Esophagus muscularis mucosa (tissue), 4 donors: ENCODE data around the gene CRISP1. TPM values are rescaled to one million over a fixed set of nuclear protein-coding genes. Genes with fewer than 3 reads are reported as not detected.

ENCODE experiments used
- DNase-seq: peaks from one replicate; pipeline ENCODE4 v3.0.0-alpha.2; 2017; ENCODE audit errors: extremely low spot score
- H3K27ac ChIP-seq, 4 donors: fragments of 200-600 bp; sonication (generic); replicated peaks in 1 of 4; 1 replicate in 3 of 4; 2 replicates in 1 of 4; pipeline ENCODE4 v1.5.1; 2016 to 2019; ENCODE audit warnings: mild to moderate bottlenecking in 1 of 4
- H3K27me3 ChIP-seq, 4 donors: fragments of 200-600 bp; sonication (generic); one replicate each; pipeline versions ENCODE4 v1.5.1 to v1.6.0; 2016 to 2019
- H3K36me3 ChIP-seq, 4 donors: fragments of 200-600 bp; sonication (generic); one replicate each; pipeline ENCODE4 v1.5.1; 2016 to 2019
- H3K4me1 ChIP-seq, 4 donors: fragments of 200-600 bp; sonication (generic); one replicate each; pipeline ENCODE4 v1.5.1; 2016 to 2019
- H3K4me3 ChIP-seq, 4 donors: fragments of 200-600 bp; sonication (generic); 1 replicate in 2 of 4; 2 replicates in 2 of 4; pipeline ENCODE4 v1.5.1; 2016 to 2019; ENCODE audit warnings: mild to moderate bottlenecking in 4 of 4, moderate library complexity in 1 of 4
- H3K9me3 ChIP-seq, 4 donors: fragments of 200-600 bp; sonication (generic); 1 replicate in 3 of 4; 2 replicates in 1 of 4; pipeline ENCODE4 v1.5.1; 2016 to 2019
- CTCF ChIP-seq, 3 experiments: fragments of 200-600 bp in 2 of 3; fragments of 450-650 bp in 1 of 3; sonication (generic) in 2 of 3; IDR thresholded peaks; one replicate each; pipeline ENCODE4 v1.5.1; 2017 to 2019; ENCODE audit warnings: antibody characterized with exemption in 3 of 3, mild to moderate bottlenecking in 2 of 3, moderate library complexity in 1 of 3
- EP300 ChIP-seq: sonication (generic); formaldehyde crosslinking; IDR thresholded peaks from one replicate; pipeline ENCODE4 v1.6.1; 2017; ENCODE audit warnings: antibody characterized with exemption
- POLR2A ChIP-seq: fragments of 450-650 bp; IDR thresholded peaks from one replicate; pipeline ENCODE4 v1.6.1; 2017; ENCODE audit warnings: antibody characterized with exemption, moderate library complexity, mild to moderate bottlenecking, low read depth
- POLR2AphosphoS5 ChIP-seq, 2 donors: sonication (generic); formaldehyde crosslinking; IDR thresholded peaks; one replicate each; pipeline ENCODE4 v1.6.1; 2017; ENCODE audit warnings: antibody characterized with exemption in 2 of 2
- WGBS: methylation state at CpG from one replicate; pipeline ENCODE4 v1.1.5; 2018; 5-methylcytosine and 5-hydroxymethylcytosine counted together
- intact Hi-C: fragments of 100-400 bp; cut with DNase I; formaldehyde crosslinking; loops from one replicate; pipeline ENCODE4 v1.15.1; 2023
- total RNA-seq, 4 donors: library from RNA; depleted of rRNA; stranded (reverse); fragments of >200 nt; gene quantifications; one replicate each; pipeline versions ENCODE4 v1.1.0 to v1.2.1, GENCODE V29; 2016

The CRISP1 gene
- total RNA-seq, 4 donors from 2014 or later: not detected

- Histone ChIP-seq H3K9me3 (no peaks in the 10 kb centered on the region), H3K27me3 (no peaks in the 10 kb centered on the region), H3K4me1 (no peaks in the 10 kb centered on the region), H3K36me3 (no peaks in the 10 kb centered on the region), H3K27ac (no peak overlapping the region), H3K4me3 (no peak overlapping the region)
- DNase-seq: no peak
- TF ChIP-seq POLR2AphosphoS5 (IDR thresholded peaks at IDR 0.05): no peak
- TF ChIP-seq CTCF (IDR thresholded peaks at IDR 0.05): no peak
- TF ChIP-seq POLR2A: no peak
- no peak for TF ChIP-seq EP300
- 44% methylated on average over 2 of the region's 2 CpGs for WGBS
- intact Hi-C loops: no loop called here
These were observed 2.7 kb upstream of the CRISP1 start for GRCh38 chr6:49868951-49869529.

- intact Hi-C loops: no loop called here
- H3K36me3 ChIP-seq: no peaks in the 10 kb centered on the region
- H3K27ac ChIP-seq: no peak overlapping the region
- H3K4me1 ChIP-seq: no peaks in the 10 kb centered on the region
- DNase-seq: no peak
- no peaks in the 10 kb centered on the region for H3K27me3 ChIP-seq
- no peak overlapping the region for H3K4me3 ChIP-seq
- TF ChIP-seq EP300: no peak
- no peak for TF ChIP-seq POLR2AphosphoS5 (IDR thresholded peaks at IDR 0.05)
- TF ChIP-seq CTCF (IDR thresholded peaks at IDR 0.05): no peak
- TF ChIP-seq POLR2A: no peak
- H3K9me3 ChIP-seq: no peaks in the 10 kb centered on the region
- WGBS: 89% methylated on average over 2 of the region's 2 CpGs
These were observed 10.1 kb downstream of the CRISP1 start for GRCh38 chr6:49856282-49856681.

- Histone ChIP-seq H3K27me3 (no peaks in the 10 kb centered on the region), H3K4me1 (no peaks in the 10 kb centered on the region), H3K27ac (no peak overlapping the region), H3K9me3 (no peaks in the 10 kb centered on the region), H3K4me3 (no peak overlapping the region), H3K36me3 (no peaks in the 10 kb centered on the region)
- WGBS: 81% methylated on average over 4 of the region's 4 CpGs
- TF ChIP-seq EP300 (no peak), CTCF (IDR thresholded peaks at IDR 0.05) (no peak), POLR2AphosphoS5 (IDR thresholded peaks at IDR 0.05) (no peak), POLR2A (no peak)
- no peak for DNase-seq
- intact Hi-C loops: no loop called here
These were observed 11.1 kb downstream of the CRISP1 start for GRCh38 chr6:49855221-49855620.

- no peak overlapping the region for H3K27ac ChIP-seq
- no peak for TF ChIP-seq POLR2A
- TF ChIP-seq EP300: no peak
- no peak for TF ChIP-seq POLR2AphosphoS5 (IDR thresholded peaks at IDR 0.05)
- no peak for TF ChIP-seq CTCF (IDR thresholded peaks at IDR 0.05)
- no peaks in the 10 kb centered on the region for H3K36me3 ChIP-seq
- H3K27me3 ChIP-seq: no peaks in the 10 kb centered on the region
- DNase-seq: no peak
- H3K4me3 ChIP-seq: no peak overlapping the region
- no peaks in the 10 kb centered on the region for H3K9me3 ChIP-seq
- no peaks in the 10 kb centered on the region for H3K4me1 ChIP-seq
- intact Hi-C loops: no loop called here
- WGBS: 84% methylated on average over 2 of the region's 2 CpGs
These were observed 13.4 kb downstream of the CRISP1 start for GRCh38 chr6:49852975-49853374.
